Stimulated activated naive CD4-positive, alpha-beta T cell (primary cell): ENCODE measurements around the gene LONP1.

Experiments
- DNase-seq, 6 experiments: peaks; one replicate each; lab custom pipeline; 2025; lab: John Stamatoyannopoulos, UW

LONP1 gene

DNA sequence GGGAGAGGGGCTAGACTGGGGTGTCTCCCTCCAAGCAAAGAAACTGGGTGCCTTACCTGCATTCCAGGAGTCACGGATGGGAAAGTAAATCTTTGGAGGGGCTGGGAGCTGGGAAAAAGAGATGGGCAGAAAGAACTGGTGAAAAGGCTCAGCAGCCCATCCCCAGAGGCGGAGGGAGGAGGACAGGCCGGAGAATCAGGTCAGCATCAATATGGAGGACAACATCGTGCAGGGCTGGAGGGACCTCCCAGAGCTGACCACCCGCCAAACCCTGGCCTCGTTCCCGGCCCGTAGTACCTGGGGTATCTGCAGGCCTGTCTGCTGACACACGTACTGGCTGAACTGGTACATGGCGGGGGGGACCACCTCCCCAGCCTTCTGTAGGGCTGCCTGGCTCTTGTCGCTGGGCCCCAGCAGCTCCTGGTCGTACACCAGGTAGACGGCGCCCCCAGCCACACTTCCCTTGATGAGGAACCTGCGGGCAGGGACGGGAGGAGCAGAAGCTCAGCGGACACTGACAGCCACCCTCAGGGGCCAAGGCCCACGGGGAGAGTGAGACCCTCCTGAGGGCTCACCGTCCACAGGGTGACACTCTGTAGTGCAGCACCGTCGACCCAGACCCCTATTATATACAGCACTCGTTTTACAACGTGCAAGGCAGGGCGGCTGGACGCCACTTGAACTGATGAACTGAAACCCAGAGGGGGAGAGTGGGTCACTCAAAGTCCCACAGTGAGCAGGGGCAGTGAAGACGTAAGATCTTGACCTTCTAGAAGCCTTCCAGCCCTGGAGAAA lies 40.5 kb downstream of the LONP1 start:
- no peak for DNase-seq

DNA sequence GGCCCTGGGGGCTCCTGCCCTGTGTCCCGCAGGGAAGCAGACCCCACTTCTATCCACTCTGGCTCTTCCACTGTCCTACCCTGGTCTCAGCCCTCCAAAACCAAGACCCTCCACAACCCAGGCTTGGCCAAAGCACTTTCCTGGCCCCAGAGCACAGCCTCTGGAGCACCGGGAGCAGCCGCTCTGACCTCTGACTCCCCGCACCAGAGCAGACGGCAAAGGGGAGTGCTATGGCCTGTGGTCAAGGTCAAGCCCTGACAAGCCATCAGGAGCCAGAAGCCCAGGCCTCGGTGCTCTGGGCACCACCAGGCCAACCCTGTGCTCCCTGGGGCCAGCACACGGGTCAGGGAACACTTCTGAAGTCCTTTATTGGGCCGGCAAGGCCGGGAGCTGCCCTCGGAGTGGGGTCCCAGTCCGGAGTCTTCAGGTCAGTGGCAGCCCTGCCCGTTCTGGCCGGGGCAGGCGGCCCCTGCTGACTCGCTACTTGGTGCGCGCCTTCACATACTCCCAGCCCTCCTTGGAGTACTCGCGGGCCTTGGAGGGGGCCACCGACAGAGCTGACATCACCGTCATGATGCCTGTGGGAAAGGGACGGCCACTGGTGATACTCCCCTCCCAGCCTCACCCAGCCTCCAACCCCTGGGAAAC lies 41.8 kb downstream of the LONP1 start:
- DNase-seq = no peak

GRCh38 chr19:5677580-5677979 lies 42.4 kb downstream of the LONP1 start:
- DNase-seq = no peak

DNA sequence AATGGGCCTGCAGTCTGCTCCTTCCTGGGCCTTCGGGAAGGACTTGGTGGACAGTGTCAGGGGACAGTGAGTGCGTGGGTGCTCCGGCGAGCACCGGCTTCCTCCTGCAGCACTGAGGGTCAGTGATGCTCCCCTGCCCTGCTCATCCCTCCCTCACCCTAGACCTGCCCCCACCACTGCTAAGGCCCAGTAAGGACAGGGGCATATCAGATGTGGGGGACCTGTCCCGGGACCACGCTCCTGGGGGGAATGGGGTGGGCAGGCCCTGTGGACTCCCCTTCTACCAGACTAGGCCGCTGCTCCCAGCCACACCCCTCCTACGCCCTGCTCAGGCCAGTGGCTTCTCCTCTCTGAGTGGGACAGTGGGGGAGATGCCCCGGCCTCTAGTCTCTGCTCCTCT lies 42.8 kb downstream of the LONP1 start:
- DNase-seq = no peak

- DNase-seq = no peak
These were observed 43.2 kb downstream of the LONP1 start for GRCh38 chr19:5676772-5677105.

GRCh38 chr19:5676105-5676771 lies 43.7 kb downstream of the LONP1 start:
- no peak for DNase-seq

DNA sequence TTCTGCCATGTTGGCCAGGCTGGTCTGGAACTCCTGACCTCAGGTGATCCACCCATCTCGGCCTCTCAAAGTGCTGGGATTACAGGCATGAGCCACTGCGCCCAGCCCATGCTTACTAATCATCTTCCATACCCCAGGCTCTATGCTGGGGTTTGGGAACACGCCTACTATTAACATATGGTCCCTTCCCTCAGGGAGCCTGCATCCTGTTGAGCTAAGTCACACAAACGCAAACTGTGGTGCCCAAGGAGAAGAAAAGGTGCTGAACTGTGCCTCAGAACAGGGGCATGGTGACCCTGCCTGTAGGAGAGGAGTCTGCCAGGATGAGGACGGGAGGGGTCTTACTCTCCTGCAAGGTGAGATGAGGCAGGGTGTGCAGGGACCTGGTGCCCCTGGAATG lies 45.2 kb downstream of the LONP1 start:
- no peak for DNase-seq

DNA sequence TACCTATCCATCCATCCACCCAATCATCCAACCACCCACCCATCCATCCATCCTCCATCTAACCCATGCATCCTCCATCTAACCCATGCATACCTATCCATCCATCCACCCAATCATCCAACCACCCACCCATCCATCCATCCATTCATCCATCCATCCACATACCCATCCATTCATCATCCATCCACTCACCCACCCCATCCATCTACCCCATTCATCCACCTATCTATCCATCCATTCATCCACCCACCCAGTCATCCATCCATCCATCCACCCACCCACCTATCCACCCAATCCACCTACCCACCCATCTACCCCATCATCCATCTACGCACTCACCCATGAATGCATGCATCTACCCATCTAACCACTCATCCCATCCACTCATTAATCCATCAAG lies 46.2 kb downstream of the LONP1 start:
- no peak for DNase-seq

- DNase-seq = no peak
These were observed 47.1 kb downstream of the LONP1 start for GRCh38 chr19:5672708-5673459.

DNA sequence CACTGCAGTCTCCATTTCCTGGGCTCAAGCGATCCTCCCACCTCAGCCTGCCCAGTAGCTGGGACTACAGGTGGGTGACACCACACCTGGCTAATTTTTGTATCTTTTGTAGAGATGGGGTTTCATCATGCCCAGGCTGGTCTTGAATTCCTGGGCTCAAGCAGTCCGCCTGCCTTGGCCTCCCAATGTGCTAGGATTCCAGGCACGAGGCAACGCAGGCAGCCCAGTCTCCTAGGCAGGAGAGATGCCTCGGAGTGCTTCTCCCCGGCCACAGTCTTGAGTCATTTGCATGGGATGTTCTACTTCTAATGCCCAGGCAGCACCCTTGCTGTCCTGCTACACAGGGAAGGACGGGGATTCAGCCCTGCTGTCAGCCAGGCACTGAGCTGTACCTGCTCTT lies 48.3 kb downstream of the LONP1 start:
- no peak for DNase-seq

- DNase-seq = no peak
These were observed 50.7 kb downstream of the LONP1 start for GRCh38 chr19:5669212-5669611.

DNA sequence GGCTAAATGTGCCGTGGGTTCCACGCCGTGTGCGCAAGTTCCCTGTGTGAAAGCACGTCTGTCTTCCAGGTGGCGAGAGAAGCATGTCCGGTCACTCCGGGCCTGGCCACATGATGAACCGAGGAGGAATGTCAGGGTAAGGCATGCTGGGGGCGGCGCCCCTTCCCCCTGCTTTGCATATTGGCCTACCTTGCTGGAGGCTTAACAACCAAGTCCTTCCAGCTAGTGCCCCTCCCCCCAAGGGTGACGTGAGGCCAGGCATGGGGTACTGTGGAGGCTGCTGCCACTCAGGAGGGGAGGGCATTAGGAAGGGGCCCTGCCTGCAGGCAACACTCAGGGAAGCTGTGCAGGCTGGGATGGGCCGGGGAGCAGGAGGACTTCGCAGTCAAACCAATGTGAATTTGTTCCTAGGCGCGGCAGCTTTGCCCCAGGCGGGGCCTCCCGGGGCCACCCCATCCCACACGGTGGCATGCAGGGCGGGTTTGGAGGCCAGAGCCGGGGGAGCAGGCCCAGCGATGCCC lies 52.1 kb downstream of the LONP1 start:
- no peak for DNase-seq

GRCh38 chr19:5666921-5667610 lies 52.9 kb downstream of the LONP1 start:
- DNase-seq = no peak

- no peak for DNase-seq
These were observed 54.0 kb downstream of the LONP1 start for GRCh38 chr19:5665781-5666513.

- DNase-seq = no peak
These were observed 55.4 kb downstream of the LONP1 start for GRCh38 chr19:5664515-5664914.

DNA sequence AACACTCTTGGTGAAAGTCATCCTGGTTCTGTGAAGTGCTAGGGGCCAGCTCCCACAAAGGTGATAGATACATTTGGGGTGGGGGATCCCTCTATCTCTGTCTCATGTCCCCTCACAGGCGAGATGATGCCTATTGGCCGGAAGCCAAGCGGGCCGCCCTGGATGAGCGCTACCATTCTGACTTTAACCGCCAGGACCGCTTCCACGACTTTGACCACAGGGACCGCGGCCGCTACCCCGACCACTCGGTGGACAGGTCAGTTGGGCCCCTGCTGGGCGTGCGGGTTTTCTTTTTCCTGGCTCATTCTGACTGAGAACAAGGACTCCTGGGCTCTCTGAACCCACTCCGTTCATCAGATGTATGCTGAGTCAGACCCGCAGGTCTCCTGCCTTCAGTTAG lies 56.0 kb downstream of the LONP1 start:
- DNase-seq = no peak

DNA sequence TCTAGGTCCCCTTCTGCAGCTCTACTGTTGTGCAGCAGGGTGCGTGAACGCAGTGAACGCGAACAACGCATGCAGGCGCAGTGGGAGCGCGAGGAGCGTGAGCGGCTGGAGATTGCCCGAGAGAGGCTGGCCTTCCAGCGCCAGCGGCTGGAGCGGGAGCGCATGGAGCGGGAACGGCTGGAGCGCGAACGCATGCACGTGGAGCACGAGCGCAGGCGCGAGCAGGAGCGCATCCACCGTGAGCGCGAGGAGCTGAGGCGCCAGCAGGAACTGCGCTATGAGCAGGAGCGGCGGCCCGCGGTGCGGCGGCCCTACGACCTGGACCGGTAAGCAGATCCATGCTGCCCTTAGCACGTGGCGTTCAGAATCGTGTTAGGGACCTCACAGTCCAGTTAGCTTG lies 58.5 kb downstream of the LONP1 start:
- DNase-seq = no peak

DNA sequence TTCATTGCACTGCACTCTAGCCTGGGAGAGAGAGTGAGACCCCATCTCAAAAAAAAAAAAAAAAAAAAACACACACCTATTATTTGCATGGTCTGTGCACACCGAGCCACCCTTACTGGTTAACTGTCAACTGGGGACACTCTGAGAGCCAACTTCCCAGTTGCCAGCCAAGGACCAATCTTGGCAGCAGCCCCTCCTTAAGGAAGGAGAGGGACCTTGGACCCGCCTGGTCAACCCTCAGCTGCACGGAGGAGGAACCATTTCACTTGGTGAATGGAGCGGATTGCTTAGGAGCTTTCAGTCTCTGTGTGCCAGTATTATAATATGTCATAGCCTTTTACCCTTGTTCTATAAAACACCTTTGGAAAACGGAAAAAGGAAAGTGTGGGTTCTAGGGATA lies 64.5 kb downstream of the LONP1 start:
- no peak for DNase-seq

DNA sequence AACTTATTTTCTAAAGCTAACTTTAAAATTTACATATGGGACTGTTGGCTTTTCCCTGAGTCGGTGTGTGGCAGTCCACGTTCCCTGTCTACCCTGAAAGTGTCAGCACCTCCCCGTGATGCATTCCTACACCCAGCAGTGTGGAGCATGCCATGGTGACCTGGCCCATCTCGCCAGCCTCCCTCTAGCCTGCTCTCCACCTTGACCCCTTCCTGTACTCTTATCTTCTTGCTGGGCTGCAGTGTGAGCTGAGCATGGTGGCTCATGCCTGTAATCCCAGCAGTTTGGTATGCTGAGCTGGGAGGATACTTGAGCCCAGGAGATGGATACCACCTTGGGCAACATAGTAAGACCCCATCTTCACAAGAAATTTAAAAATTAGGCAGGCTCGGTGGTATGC lies 65.0 kb downstream of the LONP1 start:
- no peak for DNase-seq

- no peak for DNase-seq
These were observed 67.7 kb downstream of the LONP1 start for GRCh38 chr19:5652261-5652660.

DNA sequence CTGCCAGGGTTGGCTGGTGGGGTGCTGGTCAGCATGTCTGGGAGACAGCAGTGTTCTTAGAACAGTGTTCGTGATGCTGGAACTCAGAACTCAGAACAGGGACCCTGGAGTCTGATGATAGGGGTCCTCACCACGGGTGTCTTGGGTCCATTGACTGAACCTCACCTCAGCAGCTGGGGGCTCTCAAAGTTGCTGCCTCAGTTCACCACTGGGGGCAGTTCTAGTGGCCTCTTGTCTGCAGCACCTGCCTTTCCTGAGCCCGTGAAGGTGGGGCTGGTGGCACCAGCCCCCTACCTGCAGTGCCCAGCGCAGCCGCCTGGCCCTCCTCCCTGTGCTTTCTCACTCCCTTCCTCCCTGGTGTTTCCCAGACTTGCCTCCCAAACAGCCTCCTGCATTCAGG lies 68.6 kb downstream of the LONP1 start:
- no peak for DNase-seq
